ENCODE measurements around the gene FAM120A.

The FAM120A gene

GRCh38 chr9:93560991-93561390 is 109.5 kb downstream of the FAM120A start:
- no peak for DNase-seq (ENCODE audit: low read depth)

- no peak for DNase-seq (ENCODE audit: low read depth)
Observed at GRCh38 chr9:93562157-93562556, 110.7 kb downstream of the FAM120A start.

- DNase-seq (ENCODE audit: low read depth): no peak
Observed at GRCh38 chr9:93565089-93565488, 113.6 kb downstream of the FAM120A start.

GRCh38 chr9:93566408-93567270 is 115.2 kb downstream of the FAM120A start:
- peak; percentile 99 for DNase-seq (ENCODE audit: low read depth)

GRCh38 chr9:93567271-93567959 is 115.9 kb downstream of the FAM120A start:
- no peak for DNase-seq (ENCODE audit: low read depth)

- no peak for DNase-seq (ENCODE audit: low read depth)
Observed at GRCh38 chr9:93568169-93568568, 116.7 kb downstream of the FAM120A start.

- DNase-seq (ENCODE audit: low read depth): no peak
Observed at GRCh38 chr9:93569621-93570174, 118.2 kb downstream of the FAM120A start.

- DNase-seq (ENCODE audit: low read depth): no peak
Observed at GRCh38 chr9:93572221-93572620, 120.7 kb downstream of the FAM120A start.

GRCh38 chr9:93572636-93573515 is 121.4 kb downstream of the FAM120A start:
- DNase-seq (ENCODE audit: low read depth): no peak

- no peak for DNase-seq (ENCODE audit: low read depth)
Observed at GRCh38 chr9:93573516-93573828, 122.0 kb downstream of the FAM120A start.

GRCh38 chr9:93574091-93574899 is 122.8 kb downstream of the FAM120A start:
- no peak for DNase-seq (ENCODE audit: low read depth)

GRCh38 chr9:93574900-93575795 is 123.7 kb downstream of the FAM120A start:
- DNase-seq (ENCODE audit: low read depth): no peak

- DNase-seq (ENCODE audit: low read depth): peak; percentile 38
Observed at GRCh38 chr9:93575796-93576257, 124.3 kb downstream of the FAM120A start.

- DNase-seq (ENCODE audit: low read depth): no peak
Observed at GRCh38 chr9:93576258-93577077, 125.0 kb downstream of the FAM120A start, which contains the start of gene PHF2. PHF2 (plus strand) TSS chr9:93576584; CDS start chr9:93576774, 190 bp downstream.

- DNase-seq (ENCODE audit: low read depth): no peak
Observed at GRCh38 chr9:93577078-93577974, 125.8 kb downstream of the FAM120A start.

- no peak for DNase-seq (ENCODE audit: low read depth)
Observed at GRCh38 chr9:93577975-93578682, 126.6 kb downstream of the FAM120A start.

GRCh38 chr9:93578844-93579243 is 127.4 kb downstream of the FAM120A start:
- no peak for DNase-seq (ENCODE audit: low read depth)

All from stimulated activated CD8-positive, alpha-beta memory T cell treated with anti-CD3 and anti-CD28 coated beads, Interleukin-15, amount 100 ng/mL, for 1 hour (primary cell).